Duodenal mucosa (tissue), 2 donors: ENCODE results near the gene NDUFV3.

Experiments
- H3K27ac ChIP-seq: one replicate; pipeline ENCODE4 v1.7.0; 2013; ENCODE audit warnings: low read depth, low read length
- H3K27me3 ChIP-seq, 2 donors: one replicate each; pipeline ENCODE4 v1.7.0; 2013; ENCODE audit warnings: low read length in 2 of 2, control low read depth in 1 of 2; ENCODE audit not compliant: insufficient read depth in 2 of 2, control insufficient read depth in 1 of 2
- H3K36me3 ChIP-seq, 2 donors: one replicate each; pipeline ENCODE4 v1.7.0; 2013; ENCODE audit warnings: low read length in 2 of 2, control low read depth in 1 of 2; ENCODE audit not compliant: insufficient read depth in 2 of 2, control insufficient read depth in 1 of 2
- H3K4me1 ChIP-seq, 2 donors: one replicate each; pipeline ENCODE4 v1.7.0; 2013; ENCODE audit warnings: low read length in 2 of 2, control low read depth in 1 of 2; ENCODE audit not compliant: insufficient read depth in 2 of 2, control insufficient read depth in 1 of 2
- H3K4me3 ChIP-seq, 2 donors: one replicate each; pipeline ENCODE4 v1.7.0; 2013; ENCODE audit warnings: low read length in 2 of 2, low read depth in 1 of 2
- H3K9ac ChIP-seq, 2 donors: one replicate each; pipeline ENCODE4 v1.7.0; 2013; ENCODE audit warnings: low read length in 2 of 2, low read depth in 1 of 2
- H3K9me3 ChIP-seq, 2 donors: one replicate each; pipeline ENCODE4 v1.7.0; 2013; ENCODE audit warnings: low read length in 2 of 2, control low read depth in 1 of 2; ENCODE audit not compliant: control insufficient read depth in 1 of 2

Gene NDUFV3

GRCh38 chr21:42857216-42857615 is 35.9 kb upstream of the NDUFV3 start:
- Histone ChIP-seq H3K9ac (no peak overlapping the region), H3K27me3 (no peaks in the 10 kb centered on the region), H3K4me3 (no peak overlapping the region), H3K4me1 (no peaks in the 10 kb centered on the region), H3K9me3 (no peaks in the 10 kb centered on the region), H3K36me3 (peaks cover 27 to 84% of the 10 kb centered on the region in 2 donors), H3K27ac (no peak overlapping the region)

- H3K36me3 ChIP-seq = peaks cover 32 to 85% of the 10 kb centered on the region in 2 donors
- H3K4me3 ChIP-seq = no peak overlapping the region
Observed at GRCh38 chr21:42858185-42858847, 34.8 kb upstream of the NDUFV3 start.

GRCh38 chr21:42858957-42859890 is 33.9 kb upstream of the NDUFV3 start:
- Histone ChIP-seq H3K9me3 (no peaks in the 10 kb centered on the region), H3K36me3 (peaks cover 32 to 79% of the 10 kb centered on the region in 2 donors), H3K9ac (no peak overlapping the region), H3K4me3 (no peak overlapping the region), H3K27ac (no peak overlapping the region), H3K27me3 (no peaks in the 10 kb centered on the region), H3K4me1 (no peaks in the 10 kb centered on the region)

More at GRCh38 chr21:42858185-42858847, 34.8 kb upstream of the NDUFV3 start:
- Histone ChIP-seq H3K27ac (no peak overlapping the region), H3K4me1 (no peaks in the 10 kb centered on the region), H3K9me3 (no peaks in the 10 kb centered on the region), H3K27me3 (no peaks in the 10 kb centered on the region), H3K9ac (no peak overlapping the region)

- peaks cover 29 to 73% of the 10 kb centered on the region in 2 donors for H3K36me3 ChIP-seq
Observed at GRCh38 chr21:42859891-42860230, 33.2 kb upstream of the NDUFV3 start.

GRCh38 chr21:42860345-42860744 is 32.8 kb upstream of the NDUFV3 start:
- H3K9ac ChIP-seq = no peak overlapping the region
- H3K27me3 ChIP-seq = no peaks in the 10 kb centered on the region
- no peak overlapping the region for H3K27ac ChIP-seq
- no peak overlapping the region for H3K4me3 ChIP-seq
- no peaks in the 10 kb centered on the region for H3K9me3 ChIP-seq
- no peaks in the 10 kb centered on the region for H3K4me1 ChIP-seq
- peaks cover 29 to 68% of the 10 kb centered on the region in 2 donors for H3K36me3 ChIP-seq

More at GRCh38 chr21:42859891-42860230, 33.2 kb upstream of the NDUFV3 start:
- H3K27me3 ChIP-seq = no peaks in the 10 kb centered on the region
- no peaks in the 10 kb centered on the region for H3K4me1 ChIP-seq
- H3K9ac ChIP-seq = no peak overlapping the region
- no peak overlapping the region for H3K4me3 ChIP-seq
- H3K27ac ChIP-seq = no peak overlapping the region
- H3K9me3 ChIP-seq = no peaks in the 10 kb centered on the region

GRCh38 chr21:42861311-42861847 is 31.7 kb upstream of the NDUFV3 start:
- Histone ChIP-seq H3K4me1 (no peaks in the 10 kb centered on the region), H3K27me3 (no peaks in the 10 kb centered on the region), H3K36me3 (peaks cover 21 to 58% of the 10 kb centered on the region in 2 donors), H3K4me3 (no peak overlapping the region), H3K9ac (no peak overlapping the region), H3K9me3 (no peaks in the 10 kb centered on the region), H3K27ac (no peak overlapping the region)

GRCh38 chr21:42861848-42862400 is 31.2 kb upstream of the NDUFV3 start:
- Histone ChIP-seq H3K4me1 (no peaks in the 10 kb centered on the region), H3K9me3 (no peaks in the 10 kb centered on the region), H3K36me3 (peaks cover 19 to 55% of the 10 kb centered on the region in 2 donors), H3K4me3 (no peak overlapping the region), H3K27ac (no peak overlapping the region), H3K9ac (no peak overlapping the region), H3K27me3 (no peaks in the 10 kb centered on the region)

- peaks cover 17 to 55% of the 10 kb centered on the region in 2 donors for H3K36me3 ChIP-seq
- H3K27ac ChIP-seq = no peak overlapping the region
Observed at GRCh38 chr21:42862774-42863503, 30.2 kb upstream of the NDUFV3 start.

GRCh38 chr21:42863504-42863870 is 29.6 kb upstream of the NDUFV3 start:
- Histone ChIP-seq H3K27me3 (no peaks in the 10 kb centered on the region), H3K9me3 (no peaks in the 10 kb centered on the region), H3K4me3 (no peak overlapping the region), H3K36me3 (peaks cover 17 to 58% of the 10 kb centered on the region in 2 donors), H3K9ac (no peak overlapping the region), H3K27ac (no peak overlapping the region), H3K4me1 (no peaks in the 10 kb centered on the region)

More at GRCh38 chr21:42862774-42863503, 30.2 kb upstream of the NDUFV3 start:
- Histone ChIP-seq H3K9ac (no peak overlapping the region), H3K9me3 (no peaks in the 10 kb centered on the region), H3K4me3 (no peak overlapping the region), H3K27me3 (no peaks in the 10 kb centered on the region), H3K4me1 (no peaks in the 10 kb centered on the region)
